ENCODE measurements around the gene CNOT8. TPM values are rescaled to one million over a fixed set of nuclear protein-coding genes. Genes with fewer than 3 reads are reported as not detected.
"Not testable (repeated sequence)": the region's sequence is repeated elsewhere in the genome, so short reads cannot be mapped to it uniquely, and the experiment has no call there.

CNOT8 gene
- total and polyA plus RNA-seq, 2 experiments from 2014 or later = 69.2 to 73.6 TPM

DNA sequence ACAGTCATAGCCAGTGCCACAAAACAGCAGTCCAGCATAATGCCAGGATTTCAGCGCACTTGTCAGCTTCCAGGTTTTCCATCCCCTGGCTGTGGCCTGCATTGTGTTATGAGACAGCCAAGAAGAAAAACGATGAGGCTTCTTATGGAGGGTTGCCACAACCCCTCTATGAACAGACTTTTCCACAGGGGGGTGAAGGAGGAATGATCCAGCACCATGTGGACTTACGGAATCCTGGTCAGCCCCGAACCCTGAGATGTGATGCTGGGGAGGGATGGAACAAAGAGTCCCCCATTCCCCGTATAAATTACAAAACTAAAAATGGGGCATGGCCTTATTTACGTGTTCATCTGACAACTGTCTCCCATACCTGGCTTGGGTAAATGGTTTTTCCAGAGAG lies 40.6 kb upstream of the CNOT8 start:
- 55 to 56% methylated on average over 6 of the region's 6 CpGs for WGBS, 2 experiments (ENCODE audit: low coverage in 1 of 2, low lambda C conversion rate in 2 of 2, missing lambda C conversion rate in 2 of 2)
- Histone ChIP-seq H3K27me3 (replicated peaks; ENCODE audit: insufficient read depth) (no peaks in the 10 kb centered on the region), H3K9ac (no peak overlapping the region), H4K20me1 (ENCODE audit: insufficient read depth) (no peaks in the 10 kb centered on the region), H3K36me3 (ENCODE audit: low read depth) (peaks cover 15% of the 10 kb centered on the region), H3K4me3 (no peak overlapping the region), H3K9me3 (ENCODE audit: low read depth) (no peaks in the 10 kb centered on the region), H3K27ac (no peak overlapping the region), H3K79me2 (ENCODE audit: insufficient read depth) (peaks cover 16% of the 10 kb centered on the region), H3K9me2 (ENCODE audit: insufficient read depth) (no peaks in the 10 kb centered on the region), H3F3A (ENCODE audit: insufficient read depth) (no peaks in the 10 kb centered on the region), H3K4me2 (ENCODE audit: unreplicated experiment) (no peak overlapping the region), H2AFZ (no peak overlapping the region), H3K4me1 (ENCODE audit: insufficient read depth) (no peaks in the 10 kb centered on the region)
- no peak for TF ChIP-seq EZH2phosphoT487 (IDR thresholded peaks at IDR 0.05; ENCODE audit: insufficient read depth, low read depth)
- no peak for TF ChIP-seq EZH2 (IDR thresholded peaks at IDR 0.05; ENCODE audit: insufficient read depth, poor library complexity, severe bottlenecking)
- in situ Hi-C loops (cut with MboI) = loop anchor here (10.0 to 25.0 kb wide), 2 partner anchors 173 to 356 kb away; no protein-coding TSS in a partner anchor
- no peak for DNase-seq

GRCh38 chr5:154818471-154819116 lies 39.8 kb upstream of the CNOT8 start:
- Histone ChIP-seq H3K9me2 (ENCODE audit: insufficient read depth) (no peaks in the 10 kb centered on the region), H4K20me1 (ENCODE audit: insufficient read depth) (no peaks in the 10 kb centered on the region), H3F3A (ENCODE audit: insufficient read depth) (no peaks in the 10 kb centered on the region), H3K27ac (no peak overlapping the region), H3K27me3 (replicated peaks; ENCODE audit: insufficient read depth) (no peaks in the 10 kb centered on the region), H3K9me3 (ENCODE audit: low read depth) (no peaks in the 10 kb centered on the region), H3K36me3 (ENCODE audit: low read depth) (peaks cover 9% of the 10 kb centered on the region), H3K4me1 (ENCODE audit: insufficient read depth) (no peaks in the 10 kb centered on the region), H3K4me3 (no peak overlapping the region), H3K79me2 (ENCODE audit: insufficient read depth) (peaks cover 10% of the 10 kb centered on the region; the same call in 1 of the 2 replicates), H3K4me2 (ENCODE audit: unreplicated experiment) (no peak overlapping the region), H2AFZ (no peak overlapping the region), H3K9ac (no peak overlapping the region)
- 75 to 77% methylated on average over 2 of the region's 2 CpGs for WGBS, 2 experiments (ENCODE audit: low coverage in 1 of 2, low lambda C conversion rate in 2 of 2, missing lambda C conversion rate in 2 of 2)
- no peak for TF ChIP-seq EZH2phosphoT487 (IDR thresholded peaks at IDR 0.05; ENCODE audit: insufficient read depth, low read depth)
- no peak for TF ChIP-seq EZH2 (IDR thresholded peaks at IDR 0.05; ENCODE audit: insufficient read depth, poor library complexity, severe bottlenecking)
- in situ Hi-C loops (cut with MboI) = loop anchor here (10.0 to 25.0 kb wide), 2 partner anchors 174 to 356 kb away; no protein-coding TSS in a partner anchor
- DNase-seq = no peak

DNA sequence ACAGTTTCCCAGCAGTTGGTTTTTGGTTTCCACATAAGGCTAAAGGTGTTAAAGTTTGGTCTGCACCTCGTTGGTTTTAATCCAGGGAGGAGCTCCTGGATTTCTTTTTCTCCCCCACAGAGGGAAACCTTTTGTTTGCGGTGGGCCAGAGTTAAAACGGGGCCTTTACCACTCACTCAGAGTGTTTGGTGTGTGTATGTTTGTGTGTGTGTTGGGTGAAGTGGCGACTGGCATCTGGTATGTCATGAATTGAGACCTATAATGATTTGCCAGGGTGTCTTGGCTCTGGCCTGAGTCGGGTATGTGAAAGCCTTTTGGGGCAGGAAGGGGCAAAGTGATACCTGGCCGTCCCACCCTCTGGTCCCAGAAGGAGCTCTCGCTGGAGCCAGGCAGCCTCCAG lies 38.9 kb upstream of the CNOT8 start:
- 76 to 77% methylated on average over 7 of the region's 7 CpGs for whole genome bisulfite sequencing, 2 experiments (ENCODE audit: low coverage in 1 of 2, low lambda C conversion rate in 2 of 2, missing lambda C conversion rate in 2 of 2)
- TF ChIP-seq EZH2 (IDR thresholded peaks at IDR 0.05; ENCODE audit: insufficient read depth, poor library complexity, severe bottlenecking) (no peak), EZH2phosphoT487 (IDR thresholded peaks at IDR 0.05; ENCODE audit: insufficient read depth, low read depth) (no peak)
- DNase-seq = no peak
- peaks cover 10% of the 10 kb centered on the region; the same call in 1 of the 2 replicates for H3K79me2 ChIP-seq (ENCODE audit: insufficient read depth)
- no peak overlapping the region for H3K4me3 ChIP-seq
- no peak overlapping the region for H3K9ac ChIP-seq
- in situ Hi-C loops (cut with MboI) = loop anchor here (10.0 to 25.0 kb wide), 2 partner anchors 175 to 357 kb away; no protein-coding TSS in a partner anchor
- no peaks in the 10 kb centered on the region for H3K4me1 ChIP-seq (ENCODE audit: insufficient read depth)
- H3K27ac ChIP-seq = no peak overlapping the region
- no peaks in the 10 kb centered on the region for H3K9me2 ChIP-seq (ENCODE audit: insufficient read depth)
- H3K4me2 ChIP-seq (ENCODE audit: unreplicated experiment) = no peak overlapping the region
- H3F3A ChIP-seq (ENCODE audit: insufficient read depth) = no peaks in the 10 kb centered on the region
- no peaks in the 10 kb centered on the region for H3K9me3 ChIP-seq (ENCODE audit: low read depth)
- H3K27me3 ChIP-seq (replicated peaks; ENCODE audit: insufficient read depth) = no peaks in the 10 kb centered on the region
- H4K20me1 ChIP-seq (ENCODE audit: insufficient read depth) = no peaks in the 10 kb centered on the region
- H2AFZ ChIP-seq = no peak overlapping the region
- peaks cover 9% of the 10 kb centered on the region for H3K36me3 ChIP-seq (ENCODE audit: low read depth)

GRCh38 chr5:154820383-154820782 lies 38.0 kb upstream of the CNOT8 start:
- Histone ChIP-seq H3K36me3 (ENCODE audit: low read depth) (peaks cover 9% of the 10 kb centered on the region), H3K9ac (no peak overlapping the region)
- in situ Hi-C loops (cut with MboI) = loop anchor here (25.0 kb wide), 1 partner anchor 358 kb away; no protein-coding TSS in a partner anchor

GRCh38 chr5:154822896-154823295 lies 35.5 kb upstream of the CNOT8 start:
- in situ Hi-C loops (cut with MboI) = loop anchor here (25.0 kb wide), 1 partner anchor 361 kb away; no protein-coding TSS in a partner anchor
- not testable (repeated sequence) for DNase-seq

More at GRCh38 chr5:154820383-154820782, 38.0 kb upstream of the CNOT8 start:
- TF ChIP-seq EZH2phosphoT487 (IDR thresholded peaks at IDR 0.05; ENCODE audit: insufficient read depth, low read depth) = no peak
- no peak for TF ChIP-seq EZH2 (IDR thresholded peaks at IDR 0.05; ENCODE audit: insufficient read depth, poor library complexity, severe bottlenecking)
- H2AFZ ChIP-seq = no peak overlapping the region
- H3K27me3 ChIP-seq (replicated peaks; ENCODE audit: insufficient read depth) = no peaks in the 10 kb centered on the region
- no peaks in the 10 kb centered on the region for H3K9me2 ChIP-seq (ENCODE audit: insufficient read depth)
- H3K27ac ChIP-seq = no peak overlapping the region
- DNase-seq = no peak
- no peaks in the 10 kb centered on the region for H3K4me1 ChIP-seq (ENCODE audit: insufficient read depth)
- no peak overlapping the region for H3K4me3 ChIP-seq
- no peaks in the 10 kb centered on the region for H4K20me1 ChIP-seq (ENCODE audit: insufficient read depth)
- H3F3A ChIP-seq (ENCODE audit: insufficient read depth) = no peaks in the 10 kb centered on the region
- H3K79me2 ChIP-seq (ENCODE audit: insufficient read depth) = peaks cover 7% of the 10 kb centered on the region; the same call in 1 of the 2 replicates
- H3K4me2 ChIP-seq (ENCODE audit: unreplicated experiment) = no peak overlapping the region
- H3K9me3 ChIP-seq (ENCODE audit: low read depth) = no peaks in the 10 kb centered on the region
- WGBS, 2 experiments (ENCODE audit: low coverage in 1 of 2, low lambda C conversion rate in 2 of 2, missing lambda C conversion rate in 2 of 2) = 85 to 92% methylated on average over 5 of the region's 5 CpGs

More at GRCh38 chr5:154822896-154823295, 35.5 kb upstream of the CNOT8 start:
- not testable (repeated sequence) for H3K4me3 ChIP-seq; H3K4me2 ChIP-seq (ENCODE audit: unreplicated experiment); H3K9ac ChIP-seq; H3K4me1 ChIP-seq (ENCODE audit: insufficient read depth); H3K27me3 ChIP-seq (replicated peaks; ENCODE audit: insufficient read depth); H3K27ac ChIP-seq; H3K9me3 ChIP-seq (ENCODE audit: low read depth); H3K9me2 ChIP-seq (ENCODE audit: insufficient read depth); H3F3A ChIP-seq (ENCODE audit: insufficient read depth); H3K79me2 ChIP-seq (ENCODE audit: insufficient read depth); H2AFZ ChIP-seq; H4K20me1 ChIP-seq (ENCODE audit: insufficient read depth); H3K36me3 ChIP-seq (ENCODE audit: low read depth)
- WGBS, 2 experiments (ENCODE audit: low coverage in 1 of 2, low lambda C conversion rate in 2 of 2, missing lambda C conversion rate in 2 of 2) = 81 to 88% methylated on average over 5 of the region's 5 CpGs

All from GM23248 (cell line).